Measurements from ENCODE around the gene EPHB2.

The EPHB2 gene

DNA sequence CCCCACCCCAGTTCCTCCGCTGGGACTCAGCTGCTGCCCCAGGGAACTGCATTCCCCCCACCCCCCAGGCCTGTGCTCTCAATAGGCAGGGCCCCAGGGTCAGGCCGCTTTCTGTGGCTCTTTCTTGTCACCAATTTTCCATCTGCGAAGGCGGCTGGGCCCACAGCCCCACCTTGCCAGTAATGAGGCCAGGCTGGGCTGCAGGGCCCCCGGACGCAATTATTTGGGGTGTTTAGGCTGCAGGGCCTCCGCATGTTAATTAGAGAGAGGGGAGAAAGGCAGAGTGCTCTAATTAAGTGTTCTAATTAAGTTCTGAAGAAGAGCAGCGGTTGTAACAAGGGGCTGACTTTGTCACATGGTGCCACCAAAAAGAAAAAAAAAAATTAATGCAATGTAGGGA is 71.8 kb downstream of the EPHB2 start:
- DNase-seq, result no peak

DNA sequence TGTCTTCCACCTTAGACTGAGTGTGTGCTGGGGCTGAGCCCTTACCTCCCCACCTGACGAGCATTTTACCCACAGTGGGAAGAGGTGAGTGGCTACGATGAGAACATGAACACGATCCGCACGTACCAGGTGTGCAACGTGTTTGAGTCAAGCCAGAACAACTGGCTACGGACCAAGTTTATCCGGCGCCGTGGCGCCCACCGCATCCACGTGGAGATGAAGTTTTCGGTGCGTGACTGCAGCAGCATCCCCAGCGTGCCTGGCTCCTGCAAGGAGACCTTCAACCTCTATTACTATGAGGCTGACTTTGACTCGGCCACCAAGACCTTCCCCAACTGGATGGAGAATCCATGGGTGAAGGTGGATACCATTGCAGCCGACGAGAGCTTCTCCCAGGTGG is 73.7 kb downstream of the EPHB2 start:
- DNase-seq, result no peak

DNA sequence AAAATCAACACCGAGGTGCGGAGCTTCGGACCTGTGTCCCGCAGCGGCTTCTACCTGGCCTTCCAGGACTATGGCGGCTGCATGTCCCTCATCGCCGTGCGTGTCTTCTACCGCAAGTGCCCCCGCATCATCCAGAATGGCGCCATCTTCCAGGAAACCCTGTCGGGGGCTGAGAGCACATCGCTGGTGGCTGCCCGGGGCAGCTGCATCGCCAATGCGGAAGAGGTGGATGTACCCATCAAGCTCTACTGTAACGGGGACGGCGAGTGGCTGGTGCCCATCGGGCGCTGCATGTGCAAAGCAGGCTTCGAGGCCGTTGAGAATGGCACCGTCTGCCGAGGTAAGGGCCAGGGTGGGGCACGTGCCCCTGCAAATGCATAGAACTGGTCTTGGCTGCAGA is 74.1 kb downstream of the EPHB2 start:
- no peak for DNase-seq

DNA sequence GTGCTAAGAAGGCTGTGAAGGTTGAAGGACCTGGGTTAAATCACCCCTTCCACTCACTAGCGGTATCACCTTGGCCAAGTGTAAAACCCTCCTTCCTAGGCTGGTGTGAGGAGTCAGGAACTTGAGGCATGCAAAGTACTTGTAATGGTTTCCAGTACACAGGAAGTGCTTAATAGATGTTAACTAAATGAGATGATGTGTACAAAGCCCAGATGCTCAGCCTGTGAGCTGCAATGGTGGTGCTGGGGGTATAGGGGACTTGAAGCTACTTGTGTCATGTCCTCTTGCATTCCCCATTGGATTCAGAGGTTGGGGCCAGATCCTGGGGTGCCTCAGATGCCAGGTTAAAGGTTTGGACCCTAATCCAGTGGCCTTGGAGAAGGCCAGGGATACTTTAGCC is 75.5 kb downstream of the EPHB2 start:
- no peak for DNase-seq

DNA sequence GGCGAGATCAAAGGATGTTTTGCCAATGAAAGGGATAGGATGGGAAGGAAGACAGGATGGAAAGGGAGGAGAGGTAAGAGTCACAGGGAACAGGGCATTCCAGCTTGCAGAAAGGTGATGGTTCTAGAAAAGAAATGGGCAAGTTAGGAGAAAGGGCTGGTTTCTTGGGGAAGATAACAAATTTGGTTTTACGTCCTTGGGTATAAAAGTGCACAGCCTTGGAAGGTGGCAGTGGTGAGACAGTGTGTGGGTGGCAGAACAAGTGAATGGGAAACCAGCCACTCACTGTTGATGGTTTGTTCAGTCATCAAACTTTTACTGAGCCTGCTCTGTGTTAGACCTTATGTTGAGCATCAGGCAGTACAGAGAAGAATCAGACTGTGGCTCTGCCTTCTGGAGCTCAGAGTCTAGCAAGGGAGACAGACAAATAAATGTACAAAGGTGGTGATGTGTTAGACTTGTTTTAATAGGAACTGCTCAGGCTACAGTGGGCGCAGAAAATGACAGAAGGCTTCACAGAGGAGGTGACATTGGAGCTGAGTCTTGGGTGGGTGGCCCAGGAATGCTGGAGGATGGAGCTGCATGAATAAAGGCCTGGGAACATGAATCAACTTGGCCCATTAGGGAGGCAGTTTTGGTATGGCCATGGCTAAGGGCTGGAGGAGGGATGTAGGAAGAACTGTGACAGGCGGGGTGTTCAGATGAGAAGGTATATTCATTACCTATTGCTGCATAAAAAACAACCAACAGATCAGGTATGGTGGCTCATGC is 76.3 kb downstream of the EPHB2 start:
- no peak for DNase-seq

DNA sequence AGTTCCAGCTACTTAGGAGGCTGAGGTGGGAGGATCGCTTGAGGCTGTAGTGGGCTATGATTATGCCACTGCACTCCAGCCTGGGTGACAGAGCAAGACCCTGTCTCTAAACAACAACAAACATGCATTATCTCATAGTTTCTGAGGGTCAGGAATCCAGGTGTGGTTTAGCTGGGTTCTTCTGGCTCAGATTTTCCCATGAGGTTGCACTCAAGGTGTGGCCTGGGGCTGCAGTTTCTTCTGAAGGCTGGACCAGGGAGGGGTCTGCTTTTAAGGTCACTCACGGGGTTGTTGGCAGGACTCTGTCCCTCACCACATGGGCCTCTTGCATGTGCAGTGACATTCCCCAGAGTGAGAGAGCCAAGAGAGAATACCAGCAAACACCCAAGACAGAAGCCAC is 77.0 kb downstream of the EPHB2 start:
- no peak for DNase-seq

DNA sequence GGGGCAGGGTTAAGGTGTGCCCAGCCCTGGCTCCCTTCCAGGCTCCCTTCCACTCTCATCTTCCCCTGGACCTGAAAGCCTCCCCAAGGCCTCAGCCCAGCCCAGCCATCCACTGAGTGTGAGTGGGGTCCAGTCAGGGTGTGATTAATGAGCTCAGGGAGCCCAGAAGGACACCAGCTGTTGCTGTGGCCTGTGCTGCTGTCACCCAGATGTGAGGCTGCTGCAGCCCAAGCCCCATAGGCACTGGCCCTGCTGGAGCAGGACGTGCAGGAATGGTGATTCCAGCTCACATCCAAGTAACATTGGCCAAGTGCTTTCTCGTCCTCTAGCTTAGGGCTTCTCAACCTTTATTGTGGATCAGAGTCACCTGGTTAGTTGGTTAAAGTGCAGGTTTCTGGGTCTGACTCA is 77.6 kb downstream of the EPHB2 start:
- DNase-seq, result peak; percentile 29

DNA sequence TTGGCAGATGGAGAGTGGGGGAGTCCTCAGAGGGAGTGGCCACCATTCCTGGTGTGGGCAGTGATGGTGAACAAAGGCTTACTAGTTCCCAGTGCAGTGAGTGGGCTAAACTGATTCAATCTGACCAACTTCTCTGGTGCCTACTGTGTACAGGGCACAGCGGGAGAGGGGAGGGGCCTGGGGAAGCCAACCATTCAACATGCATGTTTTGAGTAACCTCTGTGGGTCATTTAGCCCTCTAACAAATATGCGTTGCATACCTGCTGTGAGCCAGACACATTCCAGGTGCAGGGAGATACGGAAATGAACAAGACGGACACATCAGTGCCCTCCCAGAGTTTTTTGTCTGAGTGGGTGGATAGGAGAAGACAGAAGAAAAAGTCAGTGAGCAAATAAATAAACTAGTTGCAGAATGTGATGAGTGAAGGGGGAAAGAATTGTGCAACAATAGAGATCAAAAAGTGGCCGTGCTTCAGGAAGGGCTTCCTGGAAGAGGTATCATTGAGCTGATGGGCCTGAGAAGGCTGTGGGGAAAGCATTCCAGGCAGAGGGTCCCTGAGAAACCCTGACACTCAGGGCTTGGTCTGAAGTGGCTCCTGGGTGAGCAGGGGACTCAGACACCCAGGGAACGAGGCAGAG is 78.8 kb downstream of the EPHB2 start:
- peak; percentile 95 for DNase-seq

DNA sequence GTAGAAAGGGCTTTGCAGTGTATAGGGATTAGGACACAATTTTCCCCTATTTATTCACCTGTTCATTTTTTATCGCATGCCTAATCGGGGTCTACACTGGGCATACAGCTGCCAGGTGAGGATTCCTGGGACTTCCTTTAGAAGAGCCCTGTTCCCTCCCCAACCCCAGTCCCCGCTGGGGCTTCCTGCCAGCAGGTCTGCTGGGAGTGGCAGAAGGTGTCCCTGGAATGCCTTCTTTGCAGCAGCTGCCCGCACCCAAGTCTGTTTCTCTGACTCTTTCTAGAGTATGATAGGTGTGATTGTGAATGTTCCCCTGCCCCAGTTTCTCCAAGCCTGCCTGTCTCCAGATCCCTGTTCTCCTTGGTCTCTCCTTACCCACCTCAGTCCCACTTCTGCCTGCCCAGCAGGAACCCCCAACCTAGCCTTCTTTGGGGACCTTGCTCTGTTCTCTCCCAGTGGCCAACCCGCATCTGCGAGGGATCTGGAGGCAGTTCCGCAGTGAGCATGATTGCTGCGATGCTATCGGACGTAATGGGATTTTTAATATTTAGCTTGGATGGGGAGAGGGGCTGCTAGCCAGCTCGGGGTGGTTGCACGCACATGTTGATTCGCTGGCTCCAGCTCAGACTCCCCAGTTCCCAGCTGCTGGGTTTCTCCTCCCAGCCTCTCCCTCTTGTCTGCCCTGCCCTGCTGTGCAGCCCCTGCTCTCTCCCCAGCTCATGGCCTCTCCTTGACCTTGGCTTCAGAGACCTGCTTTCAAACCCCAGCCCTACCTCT is 79.8 kb downstream of the EPHB2 start:
- no peak for DNase-seq

DNA sequence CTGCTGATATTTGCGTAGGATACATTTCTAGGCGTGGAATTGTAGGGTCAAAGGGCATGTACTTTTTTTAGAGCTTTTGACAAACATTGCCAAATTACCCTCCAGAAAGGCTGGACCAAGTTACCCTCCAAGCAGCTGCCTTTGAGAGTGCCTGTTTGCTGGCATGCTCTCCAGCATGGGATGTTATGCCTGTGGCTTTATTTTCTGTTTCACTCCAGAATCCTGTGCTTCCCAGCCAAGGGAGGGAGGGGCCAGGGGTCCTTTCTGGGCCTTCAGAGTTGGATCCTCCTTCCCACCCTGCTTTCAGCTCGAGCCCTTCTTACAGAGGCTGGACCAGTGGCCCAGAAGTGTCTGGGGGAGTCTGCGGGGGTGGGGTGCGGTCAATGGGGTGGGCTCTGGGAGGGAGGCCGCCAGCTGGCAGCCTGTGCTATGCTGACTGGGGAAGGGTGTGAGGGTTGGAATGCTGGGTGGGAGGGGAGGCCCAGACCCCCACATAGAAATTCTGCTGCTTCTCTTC is 81.2 kb downstream of the EPHB2 start:
- no peak for DNase-seq

DNA sequence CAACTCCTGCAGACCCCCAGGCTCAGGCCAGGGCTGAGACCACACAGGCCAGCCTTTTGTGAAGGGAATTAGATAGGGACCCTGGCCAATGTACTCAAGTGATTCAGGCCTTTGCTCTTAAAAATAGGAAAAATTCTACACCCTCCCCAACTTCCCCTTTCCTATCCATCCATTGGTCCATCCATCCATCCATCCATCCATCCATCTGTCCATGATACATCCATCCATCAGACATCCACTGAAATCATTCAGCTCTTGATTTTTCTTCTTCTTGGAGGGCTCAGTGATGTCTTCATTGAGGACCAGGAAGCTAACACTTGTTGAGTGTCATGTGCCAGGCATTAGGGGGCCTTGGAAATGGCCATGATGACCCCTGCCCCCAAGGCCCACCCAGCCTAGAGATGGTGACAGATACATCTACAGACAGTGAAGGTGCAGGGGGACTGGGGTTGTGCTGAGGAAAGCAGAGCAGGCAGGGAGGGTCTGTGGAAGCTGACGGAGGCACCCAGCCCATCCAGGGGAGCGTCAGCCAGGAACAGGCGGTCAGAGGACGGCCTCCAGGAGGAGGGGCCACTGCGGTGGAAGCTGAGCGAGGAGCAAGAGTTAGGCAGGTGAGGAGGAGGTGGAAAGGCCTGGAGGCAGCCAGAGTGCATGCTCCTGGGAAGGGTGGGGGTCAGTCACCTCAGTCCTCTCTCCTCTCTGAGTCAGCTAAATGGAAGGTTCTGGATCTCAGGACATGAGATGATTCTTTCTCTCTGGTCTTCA is 81.9 kb downstream of the EPHB2 start:
- no peak for DNase-seq

DNA sequence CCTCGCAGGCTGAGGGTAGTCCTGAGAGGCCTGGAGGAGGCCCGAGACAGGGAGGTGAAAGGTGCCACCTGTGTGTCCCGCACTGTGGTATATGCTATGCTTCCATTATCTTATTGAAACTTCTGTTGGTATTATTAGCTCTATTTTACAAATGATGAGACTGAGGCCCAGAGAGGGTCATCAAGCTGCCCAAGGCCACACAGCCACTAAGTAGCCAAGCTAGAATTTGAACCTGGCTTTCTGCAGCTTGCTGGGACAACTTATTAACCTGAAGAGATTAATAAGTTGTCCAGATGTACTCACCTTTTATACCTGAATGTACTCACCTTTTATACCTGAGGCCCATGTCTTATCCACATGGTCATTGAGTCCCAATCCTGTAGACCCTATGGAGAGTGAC is 83.0 kb downstream of the EPHB2 start:
- DNase-seq, result no peak

DNA sequence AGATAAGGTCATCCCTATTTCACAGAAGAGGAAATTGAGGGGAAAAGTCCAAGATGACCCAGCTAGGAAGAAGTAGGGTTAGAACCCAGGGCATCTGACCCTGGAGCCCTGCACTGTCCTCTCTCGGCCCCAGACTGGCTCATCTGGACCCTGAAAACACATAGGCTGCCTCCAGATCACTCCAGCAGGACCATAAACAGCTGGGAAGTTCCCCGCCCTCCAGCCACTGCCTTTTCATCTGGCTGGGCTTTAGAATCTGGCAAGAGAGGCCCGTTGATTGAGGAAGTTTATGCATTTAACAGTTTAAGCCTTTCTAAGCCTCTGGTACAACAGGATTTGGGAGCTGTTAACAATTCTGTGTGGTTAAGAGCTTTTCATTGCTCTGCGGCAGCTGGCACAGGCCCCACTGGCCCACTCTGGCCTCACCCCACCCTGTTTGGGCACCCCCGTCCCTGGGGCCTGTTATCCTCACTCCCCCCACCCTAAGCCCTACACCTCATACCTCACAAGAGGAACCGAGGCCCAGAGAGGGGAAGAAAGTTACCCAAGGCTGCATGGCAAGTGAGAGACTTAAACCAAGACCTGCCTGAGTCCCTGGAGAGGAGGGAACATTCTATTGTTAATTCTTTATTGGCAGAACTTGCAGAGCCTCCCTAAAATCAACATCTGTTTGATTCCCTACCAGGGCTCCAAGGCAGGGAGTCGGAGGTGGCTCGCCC is 84.2 kb downstream of the EPHB2 start:
- no peak for DNase-seq

DNA sequence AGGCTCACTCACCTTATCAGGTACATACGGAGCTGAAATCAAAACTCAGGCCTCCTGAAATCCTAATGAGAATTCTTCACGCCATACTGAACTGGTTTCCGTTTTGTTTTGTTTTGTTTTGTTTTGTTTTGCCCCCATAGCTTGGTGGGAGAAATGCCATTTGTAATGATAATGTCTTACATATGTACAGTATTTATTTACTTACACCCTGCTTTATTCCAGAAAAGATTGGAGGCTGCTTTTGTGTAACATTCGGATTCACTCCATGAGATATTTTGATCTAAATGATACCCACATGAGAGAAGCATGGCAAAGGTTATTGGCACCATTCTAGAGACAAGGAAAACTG is 84.7 kb downstream of the EPHB2 start:
- no peak for DNase-seq

DNA sequence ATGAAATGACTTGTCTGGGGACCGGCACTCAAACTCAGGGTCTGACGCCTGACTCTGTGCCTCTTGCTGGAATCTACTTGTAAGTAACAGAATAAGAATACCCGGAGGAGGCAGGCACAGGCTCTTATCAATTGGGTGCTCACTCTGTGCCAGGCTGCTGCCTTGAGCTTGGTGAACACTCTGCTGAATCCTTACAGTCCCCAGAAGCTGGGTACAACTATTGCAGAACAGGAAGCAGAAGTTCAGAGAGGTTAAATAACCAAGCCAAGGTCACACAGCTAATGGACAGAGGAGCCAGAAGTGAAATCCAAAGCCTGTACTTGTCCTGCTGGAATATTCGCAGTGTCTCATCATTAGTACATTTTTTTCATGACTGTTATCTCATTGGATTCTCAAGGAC is 86.0 kb downstream of the EPHB2 start:
- DNase-seq, result no peak

DNA sequence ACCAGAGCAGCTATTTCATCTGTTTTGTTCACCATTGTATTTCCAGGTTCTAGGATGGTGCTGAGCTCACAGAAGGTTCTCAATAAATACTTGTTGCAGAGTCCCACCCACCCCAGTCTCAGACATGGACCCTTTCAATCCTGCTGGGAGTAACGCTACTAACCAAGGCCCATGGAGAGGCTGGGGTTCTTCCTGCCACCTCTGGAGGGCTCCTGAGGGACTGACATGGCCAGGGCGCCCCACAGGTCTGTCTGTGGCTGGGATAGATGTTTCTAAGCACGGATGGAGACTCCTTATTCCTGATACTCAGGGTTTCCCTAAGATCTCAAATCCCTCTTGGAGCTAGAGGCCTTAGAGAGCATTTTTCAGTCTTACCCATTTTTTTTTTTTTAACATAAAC is 87.4 kb downstream of the EPHB2 start:
- DNase-seq, result no peak

DNA sequence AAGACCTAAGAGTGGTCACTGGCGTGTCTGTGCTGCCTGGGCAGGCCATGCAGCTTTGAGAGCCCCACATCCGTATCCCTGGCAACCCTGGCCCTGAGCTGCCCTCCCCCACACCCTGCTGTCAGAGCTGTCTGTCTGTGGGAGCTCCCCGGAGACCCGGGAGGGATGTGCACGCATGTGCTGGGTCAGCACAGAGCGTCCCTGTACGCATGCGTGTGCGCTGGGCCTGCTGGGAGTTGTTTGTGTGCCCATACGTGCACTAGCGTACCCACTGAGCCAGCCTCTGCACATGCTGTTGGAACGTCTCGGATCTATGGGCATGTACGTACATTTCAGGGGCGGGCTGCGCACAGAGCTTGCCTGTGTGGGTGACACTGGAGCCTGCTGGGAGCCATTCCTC is 89.3 kb downstream of the EPHB2 start:
- DNase-seq, result no peak

DNA sequence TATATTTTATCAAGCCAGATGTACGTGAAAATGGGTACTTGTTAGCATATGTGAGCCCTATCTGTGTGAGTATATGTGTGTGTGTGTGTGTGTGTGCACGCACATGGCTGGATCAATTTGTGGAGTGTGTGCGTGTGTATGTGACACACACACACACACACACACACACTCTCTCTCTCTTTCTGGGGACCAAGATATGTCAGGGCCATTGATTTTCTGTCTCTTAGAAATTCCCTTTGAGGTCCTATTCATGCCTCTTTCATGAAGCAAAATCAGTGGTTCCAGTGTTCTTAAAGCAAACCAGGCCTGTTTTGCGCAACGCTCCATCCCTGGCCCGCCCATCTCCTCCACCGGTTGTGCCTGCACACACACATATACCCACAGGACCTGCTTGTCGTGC is 90.0 kb downstream of the EPHB2 start:
- DNase-seq, result no peak

DNA sequence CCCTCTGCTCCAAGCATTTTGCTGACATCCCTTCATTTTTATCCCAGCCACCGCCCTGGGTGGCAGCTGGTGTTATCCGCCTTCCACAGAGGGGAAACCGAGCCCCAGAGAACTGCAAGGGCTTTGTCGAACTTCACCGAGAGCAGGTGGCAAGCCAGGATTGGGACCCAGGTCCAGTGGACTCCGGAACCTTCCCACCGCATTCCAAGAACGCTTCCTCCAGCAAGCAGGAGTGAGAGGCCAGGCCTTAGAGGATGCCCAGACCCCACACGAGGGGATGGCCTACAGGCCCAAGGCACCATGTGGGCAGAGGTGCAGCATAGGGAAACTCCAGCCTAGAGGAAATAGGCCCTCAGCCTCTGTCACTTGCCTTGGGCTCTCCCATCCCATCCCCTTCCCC is 90.7 kb downstream of the EPHB2 start:
- DNase-seq, result no peak

DNA sequence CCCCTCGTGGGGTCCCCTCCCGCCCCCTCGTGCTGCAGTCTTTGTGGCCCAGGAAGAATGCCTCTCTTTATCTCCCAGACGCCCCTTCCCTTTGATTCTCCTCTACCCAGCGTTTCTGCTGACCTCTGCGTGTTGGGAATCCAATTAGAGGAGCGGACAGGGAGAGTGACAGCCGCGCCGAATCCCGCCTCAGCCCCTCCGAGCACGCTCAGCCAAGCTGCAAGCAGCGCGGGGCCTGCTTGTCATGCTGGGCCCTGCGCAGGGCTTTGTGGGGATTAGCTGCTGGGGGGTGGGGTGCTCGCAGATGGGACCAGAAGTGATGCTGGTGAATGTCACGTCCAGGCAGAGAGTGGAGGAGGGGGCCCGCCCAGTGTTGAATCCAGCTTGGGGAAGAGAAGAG is 91.1 kb downstream of the EPHB2 start:
- no peak for DNase-seq

DNA sequence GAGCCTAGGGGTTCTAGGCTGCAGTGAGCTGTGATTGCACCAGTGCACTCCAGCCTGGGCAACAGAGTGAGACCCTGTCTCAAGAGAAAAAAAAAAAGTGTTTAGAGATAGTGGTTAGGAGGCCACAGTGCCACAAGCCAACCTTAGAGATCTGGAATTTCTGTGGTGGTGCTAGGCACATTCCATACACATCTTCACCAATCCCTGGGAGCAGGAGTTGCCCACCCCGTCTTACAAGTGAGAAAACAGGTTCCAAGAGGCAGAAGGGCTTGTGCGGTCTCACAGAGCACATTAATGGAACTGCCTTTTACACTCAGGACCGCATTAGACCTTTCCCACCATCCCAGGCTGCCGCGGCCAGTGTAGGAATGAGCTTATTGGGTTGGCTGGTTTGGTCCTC is 93.2 kb downstream of the EPHB2 start:
- no peak for DNase-seq

DNA sequence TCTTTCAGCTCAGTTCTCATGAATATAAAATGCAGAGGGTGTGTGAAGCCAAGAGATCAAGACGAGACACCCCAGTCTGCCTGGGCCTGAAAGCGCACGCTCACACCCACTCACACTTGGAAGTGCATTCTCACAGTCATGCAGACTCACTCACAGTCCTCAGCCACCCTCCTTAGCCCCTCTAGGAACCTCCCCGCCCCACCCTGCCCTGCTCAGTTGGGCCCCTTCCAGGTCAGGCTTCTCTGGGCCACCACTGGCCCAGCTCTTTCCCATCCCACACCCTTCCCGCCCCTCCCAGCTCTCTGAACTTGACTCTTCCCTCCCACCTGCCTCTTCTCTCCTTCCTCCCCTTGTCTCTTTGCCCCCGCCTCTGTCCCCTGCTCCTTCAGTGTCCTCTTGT is 93.8 kb downstream of the EPHB2 start:
- DNase-seq, result no peak
